Sigmoid colon (tissue), 4 donors: Measurements from ENCODE around the gene PRKCZ.
"Not testable (repeated sequence)": the region's sequence is repeated elsewhere in the genome, so short reads cannot be mapped to it uniquely, and the experiment has no call there.

Experiments used
- EP300 ChIP-seq, 4 donors: sonication (generic); formaldehyde crosslinking; IDR thresholded peaks; one replicate each; pipeline ENCODE4 v1.6.1; 2017; ENCODE audit warnings: antibody characterized with exemption in 4 of 4
- POLR2A ChIP-seq, 2 donors: fragments of 450-650 bp; IDR thresholded peaks; one replicate each; pipeline ENCODE4 v1.6.1; 2016; ENCODE audit warnings: antibody characterized with exemption in 2 of 2, mild to moderate bottlenecking in 2 of 2, moderate library complexity in 2 of 2

- not testable (repeated sequence) for TF ChIP-seq EP300, POLR2A (IDR thresholded peaks at IDR 0.05)
Measured at GRCh38 chr1:2114635-2115007, 64.4 kb downstream of the PRKCZ start.
